ENCODE data around the gene VPS35L. TPM values are rescaled to one million over a fixed set of nuclear protein-coding genes. Genes with fewer than 3 reads are reported as not detected.

Gene VPS35L
- total RNA-seq, 1 donor from 2014 or later, result 23.8 TPM

GRCh38 chr16:19705146-19705501, 149.6 kb downstream of the VPS35L start:
- no peak for TF ChIP-seq CTCF (IDR thresholded peaks at IDR 0.05; ENCODE audit: borderline replicate concordance)
- H3K4me1 ChIP-seq, result peaks cover 57% of the 10 kb centered on the region
- intact Hi-C loops (cut with micrococcal nuclease), result no loop called here

DNA sequence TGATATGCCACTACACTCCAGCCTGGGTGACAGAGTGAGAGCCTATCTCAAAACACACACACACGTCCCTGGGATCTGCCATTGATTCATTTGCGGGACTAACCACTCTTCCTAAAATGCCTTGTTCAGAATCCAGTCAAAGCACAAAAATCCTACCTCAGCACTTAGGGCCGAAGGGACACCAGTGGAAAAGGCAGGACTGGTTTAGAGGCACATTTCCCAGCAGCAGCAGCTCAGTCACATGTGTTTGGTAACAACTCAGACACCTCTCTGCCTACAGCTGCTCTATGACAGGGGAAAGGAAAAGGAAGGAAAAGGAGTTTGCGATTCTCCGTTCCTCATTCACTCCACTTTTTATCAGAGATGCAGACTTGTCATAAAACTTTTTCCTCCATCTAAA, 150.3 kb downstream of the VPS35L start:
- TF ChIP-seq CTCF (IDR thresholded peaks at IDR 0.05; ENCODE audit: borderline replicate concordance), result no peak
- H3K36me3 ChIP-seq, result peaks cover 83% of the 10 kb centered on the region
- DNase-seq, result no peak
- H3K4me1 ChIP-seq, result peaks cover 57% of the 10 kb centered on the region
- no peak overlapping the region for H3K4me3 ChIP-seq
- intact Hi-C loops (cut with micrococcal nuclease), result no loop called here
- H3K9me3 ChIP-seq (replicated peaks), result no peaks in the 10 kb centered on the region
- H3K27ac ChIP-seq (replicated peaks), result peak overlapping the region; percentile 77
- no peaks in the 10 kb centered on the region for H3K27me3 ChIP-seq (ENCODE audit: low read depth)

More at GRCh38 chr16:19705146-19705501, 149.6 kb downstream of the VPS35L start:
- DNase-seq, result no peak
- H3K27ac ChIP-seq (replicated peaks), result peak overlapping the region; percentile 77
- H3K4me3 ChIP-seq, result no peak overlapping the region
- peaks cover 79% of the 10 kb centered on the region for H3K36me3 ChIP-seq
- H3K27me3 ChIP-seq (ENCODE audit: low read depth), result no peaks in the 10 kb centered on the region
- H3K9me3 ChIP-seq (replicated peaks), result no peaks in the 10 kb centered on the region

DNA sequence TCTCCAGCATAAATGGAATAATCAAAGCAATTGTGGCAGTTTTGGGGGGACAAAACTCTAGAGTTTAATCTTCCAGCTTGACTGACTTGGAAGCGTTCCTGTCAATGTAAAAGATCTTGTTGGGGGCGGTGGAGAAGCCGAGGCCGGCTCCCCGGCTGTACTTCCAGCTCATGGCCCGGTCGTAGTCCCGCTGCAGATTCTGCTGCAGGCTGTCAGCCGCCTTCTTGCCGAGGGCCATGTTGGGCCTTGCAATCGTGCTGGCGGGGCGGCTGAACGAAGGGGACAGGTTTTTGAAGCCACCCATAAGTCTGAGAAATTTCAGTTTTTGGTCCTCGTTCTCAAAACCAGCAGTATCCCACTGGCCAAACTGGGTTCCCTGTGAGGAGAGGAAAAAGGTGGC, 151.3 kb downstream of the VPS35L start:
- H3K4me3 ChIP-seq, result no peak overlapping the region
- H3K36me3 ChIP-seq, result peaks cover 74% of the 10 kb centered on the region
- H3K27ac ChIP-seq (replicated peaks), result peak overlapping the region; percentile 77
- DNase-seq, result no peak
- intact Hi-C loops (cut with micrococcal nuclease), result no loop called here
- H3K27me3 ChIP-seq (ENCODE audit: low read depth), result no peaks in the 10 kb centered on the region
- TF ChIP-seq CTCF (IDR thresholded peaks at IDR 0.05; ENCODE audit: borderline replicate concordance), result no peak
- H3K4me1 ChIP-seq, result peaks cover 64% of the 10 kb centered on the region
- no peaks in the 10 kb centered on the region for H3K9me3 ChIP-seq (replicated peaks)

GRCh38 chr16:19707569-19708295, 152.2 kb downstream of the VPS35L start:
- Histone ChIP-seq H3K4me1 (peaks cover 64% of the 10 kb centered on the region), H3K36me3 (peaks cover 70% of the 10 kb centered on the region), H3K4me3 (no peak overlapping the region), H3K9me3 (replicated peaks) (no peaks in the 10 kb centered on the region), H3K27ac (replicated peaks) (peak overlapping the region; percentile 86), H3K27me3 (ENCODE audit: low read depth) (no peaks in the 10 kb centered on the region)
- no peak for DNase-seq
- intact Hi-C loops (cut with micrococcal nuclease), result no loop called here
- no peak for TF ChIP-seq CTCF (IDR thresholded peaks at IDR 0.05; ENCODE audit: borderline replicate concordance)

GRCh38 chr16:19708296-19709205, 153.0 kb downstream of the VPS35L start:
- H3K27ac ChIP-seq (replicated peaks), result peak overlapping the region; percentile 86
- peaks cover 70% of the 10 kb centered on the region for H3K36me3 ChIP-seq
- intact Hi-C loops (cut with micrococcal nuclease), result no loop called here
- TF ChIP-seq CTCF (IDR thresholded peaks at IDR 0.05; ENCODE audit: borderline replicate concordance), result no peak
- peaks cover 58% of the 10 kb centered on the region for H3K4me1 ChIP-seq
- H3K27me3 ChIP-seq (ENCODE audit: low read depth), result no peaks in the 10 kb centered on the region
- DNase-seq, result no peak
- no peak overlapping the region for H3K4me3 ChIP-seq
- no peaks in the 10 kb centered on the region for H3K9me3 ChIP-seq (replicated peaks)

Measured in left ventricle myocardium inferior (tissue), 1 donor.